Measurements from ENCODE around the gene OMG.
"Not testable (repeated sequence)": the region's sequence is repeated elsewhere in the genome, so short reads cannot be mapped to it uniquely, and the experiment has no call there.

OMG gene

GRCh38 chr17:31297090-31297489, at the start of gene OMG:
TSS of gene OMG (minus strand) at chr17:31297239. CDS start at chr17:31296331, 908 bp downstream.
- no peak for DNase-seq

- not testable (repeated sequence) for DNase-seq
These were observed 48.2 kb upstream of the OMG start for GRCh38 chr17:31345191-31345747.

- no peak for DNase-seq
These were observed 43.0 kb upstream of the OMG start for GRCh38 chr17:31339906-31340661.

- DNase-seq: no peak
These were observed 32.2 kb upstream of the OMG start for GRCh38 chr17:31329221-31329620.

GRCh38 chr17:31328160-31328535, 31.1 kb upstream of the OMG start:
- DNase-seq: no peak

GRCh38 chr17:31327534-31328159, 30.6 kb upstream of the OMG start:
- no peak for DNase-seq

GRCh38 chr17:31323551-31323950, 26.5 kb upstream of the OMG start:
- DNase-seq: no peak

- no peak for DNase-seq
These were observed 24.9 kb upstream of the OMG start for GRCh38 chr17:31321966-31322365.

- peak; percentile 48 for DNase-seq
These were observed 24.4 kb upstream of the OMG start, which contains the start of gene EVI2A for GRCh38 chr17:31321481-31321880. TSS of gene EVI2A (minus strand) at chr17:31321622. CDS start at chr17:31319013, 2,609 bp downstream.

- no peak for DNase-seq
These were observed 23.8 kb upstream of the OMG start for GRCh38 chr17:31320791-31321190.

GRCh38 chr17:31320241-31320640, 23.2 kb upstream of the OMG start:
- DNase-seq: no peak

- no peak for DNase-seq
These were observed 22.0 kb upstream of the OMG start for GRCh38 chr17:31318851-31319661.

- peak; percentile 50 for DNase-seq
These were observed 21.3 kb upstream of the OMG start for GRCh38 chr17:31318298-31318801.

GRCh38 chr17:31314782-31315100, 17.7 kb upstream of the OMG start:
- DNase-seq: no peak

GRCh38 chr17:31313982-31314781, 17.1 kb upstream of the OMG start, which contains the start of gene EVI2B:
TSS of gene EVI2B (minus strand) at chr17:31314054. CDS start at chr17:31305609, 8,445 bp downstream.
- DNase-seq: no peak

GRCh38 chr17:31312223-31312622, 15.2 kb upstream of the OMG start:
- peak; percentile 34 for DNase-seq

- no peak for DNase-seq
These were observed 14.5 kb upstream of the OMG start for GRCh38 chr17:31311526-31311925.

GRCh38 chr17:31310886-31311285, 13.8 kb upstream of the OMG start:
- no peak for DNase-seq

- DNase-seq: no peak
These were observed 13.2 kb upstream of the OMG start for GRCh38 chr17:31310260-31310659.

GRCh38 chr17:31309556-31309955, 12.5 kb upstream of the OMG start:
- DNase-seq: no peak

- no peak for DNase-seq
These were observed 11.6 kb upstream of the OMG start for GRCh38 chr17:31308372-31309334.
